Parietal lobe (tissue), 1 donor: Measurements from ENCODE around the gene RSPH4A. TPM values are rescaled to one million over a fixed set of nuclear protein-coding genes. Genes with fewer than 3 reads are reported as not detected.

Source experiments
- total RNA-seq: library from RNA; depleted of rRNA; stranded (reverse); fragments of >200 nt; gene quantifications from one replicate; pipeline ENCODE4 v1.2.3, GENCODE V29; 2014

The RSPH4A gene
- 2.5 TPM for total RNA-seq

DNA sequence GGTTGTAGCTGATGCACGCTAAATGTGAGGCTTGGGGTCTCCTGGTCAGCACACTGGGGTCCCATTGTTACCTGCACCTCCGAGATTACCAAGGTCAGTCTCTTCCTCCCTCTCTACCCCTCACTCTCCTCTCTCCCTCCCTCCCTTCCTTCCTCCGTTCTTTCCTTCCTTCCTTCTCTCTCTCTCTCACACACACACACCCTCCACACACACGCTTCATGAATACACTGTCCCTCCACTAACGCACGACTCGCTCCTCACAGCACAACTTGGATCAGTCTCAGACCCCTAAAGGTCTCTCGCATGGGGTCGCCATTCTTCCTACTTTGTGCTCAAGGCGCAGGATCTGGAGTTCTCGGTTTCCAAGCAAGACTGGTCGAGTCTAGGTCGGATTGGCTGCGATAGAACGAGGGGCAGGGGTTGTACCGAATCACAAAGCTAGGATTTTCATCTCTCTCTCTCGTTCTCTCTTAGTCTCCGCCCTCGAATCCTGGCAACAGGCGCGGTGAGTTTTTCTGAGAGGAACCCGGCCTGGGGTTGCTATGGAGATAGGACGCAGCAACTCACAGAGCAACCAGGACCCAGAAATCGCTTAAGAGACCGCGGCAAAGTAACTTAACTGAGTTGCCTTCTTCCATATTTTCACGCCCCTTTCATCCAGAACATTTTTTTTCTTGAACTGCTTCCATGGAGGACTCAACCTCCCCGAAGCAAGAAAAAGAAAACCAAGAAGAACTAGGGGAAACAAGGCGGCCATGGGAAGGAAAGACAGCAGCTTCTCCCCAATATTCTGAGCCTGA, at the start of gene RSPH4A:
TSS of gene RSPH4A (plus strand) at position 543 of the 800 bp plus-strand sequence. CDS start at position 688, 145 bp downstream.

GRCh38 chr6:116570856-116571682, 45.2 kb upstream of the RSPH4A start, which contains the start of gene RWDD1:
TSS of gene RWDD1 (plus strand) at chr6:116571504. CDS start at chr6:116571583, 79 bp downstream.

DNA sequence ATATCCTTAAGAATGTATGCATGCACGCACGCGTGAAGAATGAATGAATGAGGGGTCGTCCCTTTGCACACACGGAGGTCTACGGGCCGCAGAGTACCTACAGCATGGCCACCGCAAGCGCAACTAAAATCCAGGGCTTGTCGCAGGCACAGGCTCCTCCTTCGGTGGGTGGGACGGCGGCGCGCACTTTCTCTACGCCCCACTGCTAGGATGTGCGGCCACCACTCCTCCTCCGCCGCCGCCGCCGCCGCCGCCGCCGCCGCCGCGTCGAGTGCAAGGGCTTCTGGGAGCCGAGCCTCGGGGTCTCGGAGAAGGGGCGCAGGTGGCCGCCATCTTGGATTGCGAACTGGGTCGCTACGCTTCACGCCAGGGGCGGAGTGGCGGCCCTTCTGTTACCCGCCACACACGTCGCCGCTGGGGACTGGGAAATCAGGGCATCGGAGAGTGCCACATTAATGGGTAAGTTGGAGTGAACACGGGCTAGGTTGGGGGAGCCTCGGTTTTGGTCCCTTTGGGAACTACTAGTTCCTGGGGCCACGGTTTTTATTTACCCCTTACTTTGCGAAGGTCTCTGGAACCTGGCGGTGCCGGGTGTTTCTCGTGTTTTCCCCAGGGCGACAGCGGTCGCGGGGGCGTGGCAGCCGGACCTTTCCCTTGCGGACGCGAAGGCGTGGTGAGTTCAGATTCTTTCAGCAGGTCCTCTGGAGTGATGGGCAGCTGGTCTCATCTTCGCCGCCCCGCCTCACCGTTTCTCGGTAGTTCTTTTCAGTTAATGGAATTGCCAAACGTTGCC, 64.8 kb downstream of the RSPH4A start, which contains the start of gene KPNA5:
TSS of gene KPNA5 (plus strand) at position 332 of the 793 bp plus-strand sequence. CDS start at position 456, 124 bp downstream.

Other genes with a start within 250 kb of the RSPH4A start
- gene DSE, start 245.5 kb upstream of the RSPH4A start, total RNA-seq: 38.2 TPM
- gene CALHM6, start 155.1 kb upstream of the RSPH4A start, total RNA-seq: not detected
- 0.31 TPM for gene CALHM5, start 104.8 kb upstream of the RSPH4A start, total RNA-seq
- gene TRAPPC3L, start 70.8 kb upstream of the RSPH4A start, total RNA-seq: not detected
- gene CALHM4, start 62.7 kb upstream of the RSPH4A start, total RNA-seq: not detected
- gene RWDD1, start 45.0 kb upstream of the RSPH4A start, total RNA-seq: 29.1 TPM
- 33.8 TPM for gene ZUP1, start 52.3 kb downstream of the RSPH4A start, total RNA-seq
- gene KPNA5, start 64.7 kb downstream of the RSPH4A start, total RNA-seq: 34.4 TPM
- 1.3 TPM for gene FAM162B, start 149.2 kb downstream of the RSPH4A start, total RNA-seq
- gene GPRC6A, start 212.6 kb downstream of the RSPH4A start, total RNA-seq: not detected